Activated B cell treated with CpG ODN at 0.5 μM for 24 hours (primary cell): Measurements from ENCODE around the gene AGA. TPM values are rescaled to one million over a fixed set of nuclear protein-coding genes. Genes with fewer than 3 reads are reported as not detected.

Source experiments
- ATAC-seq: fragments of 200-7000 bp; cut with Tn5 transposase; one replicate; pipeline ENCODE4 v1.10.0; 2021; ENCODE audit warnings: low read depth, mild to moderate bottlenecking, moderate library complexity
- CTCF ChIA-PET: fragments of 350-600 bp; sonication (Branson Sonifier 250); formaldehyde crosslinking; loops from one replicate; lab custom pipeline; 2021; ENCODE audit warnings: antibody characterized with exemption; lab: Charles Lee
- POLR2A ChIA-PET: fragments of 350-600 bp; sonication (Branson Sonifier 250); formaldehyde crosslinking; loops from one replicate; lab custom pipeline; 2021; ENCODE audit warnings: antibody characterized with exemption; lab: Charles Lee
- DNase-seq: peaks from one replicate; pipeline ENCODE4 v3.0.0; 2022
- H3K27ac Mint-ChIP-seq: one replicate; pipeline ENCODE4 v1.8.0; 2020; ENCODE audit warnings: mixed read lengths
- H3K27me3 Mint-ChIP-seq: one replicate; pipeline ENCODE4 v1.8.0; 2021; ENCODE audit warnings: mixed read lengths
- H3K36me3 Mint-ChIP-seq: one replicate; pipeline ENCODE4 v1.8.0; 2021; ENCODE audit warnings: low read depth, mixed read lengths
- H3K4me1 Mint-ChIP-seq: one replicate; pipeline ENCODE4 v1.8.0; 2021; ENCODE audit warnings: mixed read lengths
- H3K4me3 Mint-ChIP-seq: one replicate; pipeline ENCODE4 v1.8.0; 2020; ENCODE audit warnings: mild to moderate bottlenecking, mixed read lengths
- H3K9me3 Mint-ChIP-seq: one replicate; pipeline ENCODE4 v1.8.0; 2020; ENCODE audit warnings: mixed read lengths
- CTCF ChIP-seq: fragments of 200-600 bp; IDR thresholded peaks from one replicate; pipeline ENCODE4 v1.8.0; 2022; ENCODE audit warnings: antibody characterized with exemption, mild to moderate bottlenecking
- intact Hi-C: fragments of 100-400 bp; cut with micrococcal nuclease; formaldehyde crosslinking; loops from one replicate; pipeline ENCODE4 v1.15.1; 2024
- total RNA-seq: library from RNA; stranded (reverse); gene quantifications from 2 replicates; pipeline ENCODE4 v1.2.3, GENCODE V29; 2022

AGA gene
- total RNA-seq, 1 donor from 2014 or later: 27.7 TPM

- H3K27ac Mint-ChIP-seq: no peak overlapping the region
These were observed 19.4 kb upstream of the AGA start for GRCh38 chr4:177461606-177462005.

GRCh38 chr4:177460460-177460859, 18.2 kb upstream of the AGA start:
- H3K4me3 Mint-ChIP-seq: no peak overlapping the region
- H3K4me1 Mint-ChIP-seq: no peaks in the 10 kb centered on the region
- intact Hi-C loops: no loop called here
- H3K36me3 Mint-ChIP-seq: no peaks in the 10 kb centered on the region
- H3K9me3 Mint-ChIP-seq: no peaks in the 10 kb centered on the region
- CTCF ChIA-PET: no interaction called here
- no peak overlapping the region for H3K27ac Mint-ChIP-seq
- DNase-seq (no peak), ATAC-seq (no peak)
- no peak for TF ChIP-seq CTCF
- no peaks in the 10 kb centered on the region for H3K27me3 Mint-ChIP-seq
- POLR2A ChIA-PET: no interaction called here

More at GRCh38 chr4:177461606-177462005, 19.4 kb upstream of the AGA start:
- H3K4me3 Mint-ChIP-seq: no peak overlapping the region
- no peak for TF ChIP-seq CTCF
- POLR2A ChIA-PET: no interaction called here
- no peaks in the 10 kb centered on the region for H3K27me3 Mint-ChIP-seq
- ATAC-seq (no peak), DNase-seq (no peak)
- CTCF ChIA-PET: no interaction called here
- H3K9me3 Mint-ChIP-seq: no peaks in the 10 kb centered on the region
- H3K36me3 Mint-ChIP-seq: no peaks in the 10 kb centered on the region
- H3K4me1 Mint-ChIP-seq: no peaks in the 10 kb centered on the region
- intact Hi-C loops: no loop called here

- no peak for ATAC-seq
- POLR2A ChIA-PET: no interaction called here
- CTCF ChIA-PET: no interaction called here
- no peak overlapping the region for H3K27ac Mint-ChIP-seq
- DNase-seq: no peak
- H3K4me1 Mint-ChIP-seq: no peaks in the 10 kb centered on the region
- no peaks in the 10 kb centered on the region for H3K9me3 Mint-ChIP-seq
- no peaks in the 10 kb centered on the region for H3K36me3 Mint-ChIP-seq
- intact Hi-C loops: no loop called here
- no peak overlapping the region for H3K4me3 Mint-ChIP-seq
- no peaks in the 10 kb centered on the region for H3K27me3 Mint-ChIP-seq
- no peak for TF ChIP-seq CTCF
These were observed 13.3 kb upstream of the AGA start for GRCh38 chr4:177455561-177455970.

GRCh38 chr4:177453116-177453515, 10.9 kb upstream of the AGA start:
- H3K4me1 Mint-ChIP-seq: no peaks in the 10 kb centered on the region
- no peak overlapping the region for H3K4me3 Mint-ChIP-seq
- H3K9me3 Mint-ChIP-seq: no peaks in the 10 kb centered on the region
- intact Hi-C loops: no loop called here
- ChIA-PET POLR2A (no interaction called here), CTCF (no interaction called here)
- TF ChIP-seq CTCF: no peak
- H3K36me3 Mint-ChIP-seq: no peaks in the 10 kb centered on the region
- ATAC-seq (no peak), DNase-seq (no peak)
- H3K27me3 Mint-ChIP-seq: no peaks in the 10 kb centered on the region
- H3K27ac Mint-ChIP-seq: no peak overlapping the region

GRCh38 chr4:177451108-177451500, 8.9 kb upstream of the AGA start:
- Mint-ChIP-seq H3K27ac (no peak overlapping the region), H3K9me3 (no peaks in the 10 kb centered on the region), H3K4me3 (no peak overlapping the region), H3K4me1 (no peaks in the 10 kb centered on the region), H3K36me3 (no peaks in the 10 kb centered on the region), H3K27me3 (no peaks in the 10 kb centered on the region)
- ChIA-PET POLR2A (interaction anchor here (1.0 kb wide), 1 partner anchor 9 kb away, joined by 3 read pairs; the partner anchor contains the start of gene AGA), CTCF (no interaction called here)
- intact Hi-C loops: no loop called here
- no peak for DNase-seq
- no peak for ATAC-seq
- no peak for TF ChIP-seq CTCF
